ENCODE results near the gene VEGFA. TPM values are rescaled to one million over a fixed set of nuclear protein-coding genes. Genes with fewer than 3 reads are reported as not detected.

Gene VEGFA
- total RNA-seq, 8 experiments from 2014 or later = 19.9 to 266 (median 164) TPM

GRCh38 chr6:43790031-43790430 lies 20.0 kb downstream of the VEGFA start:
- peak in 4 of 8 experiments; percentile 3 to 22 (median 12) for ATAC-seq (replicated peaks in 6 of 8)
- Histone ChIP-seq H3K4me3 (no peak overlapping the region), H3K27ac (no peak overlapping the region), H3K4me1 (replicated peaks in 1 of 2) (peaks cover 13 to 16% of the 10 kb centered on the region in 2 donors)
- WGBS, 10 experiments = 0 to 95% (median 45%) methylated on average over 1 to 5 of the region's 5 CpGs; no CpG with 5 or more reads in 2 of the 10 experiments
- in situ Hi-C loops (cut with MboI; ENCODE audit: low pct_unique_long_range_greater_than_20kb in 2 of 9, low sequenced_read_pairs in 9 of 9, unreplicated experiment in 9 of 9) = no loop called here

DNA sequence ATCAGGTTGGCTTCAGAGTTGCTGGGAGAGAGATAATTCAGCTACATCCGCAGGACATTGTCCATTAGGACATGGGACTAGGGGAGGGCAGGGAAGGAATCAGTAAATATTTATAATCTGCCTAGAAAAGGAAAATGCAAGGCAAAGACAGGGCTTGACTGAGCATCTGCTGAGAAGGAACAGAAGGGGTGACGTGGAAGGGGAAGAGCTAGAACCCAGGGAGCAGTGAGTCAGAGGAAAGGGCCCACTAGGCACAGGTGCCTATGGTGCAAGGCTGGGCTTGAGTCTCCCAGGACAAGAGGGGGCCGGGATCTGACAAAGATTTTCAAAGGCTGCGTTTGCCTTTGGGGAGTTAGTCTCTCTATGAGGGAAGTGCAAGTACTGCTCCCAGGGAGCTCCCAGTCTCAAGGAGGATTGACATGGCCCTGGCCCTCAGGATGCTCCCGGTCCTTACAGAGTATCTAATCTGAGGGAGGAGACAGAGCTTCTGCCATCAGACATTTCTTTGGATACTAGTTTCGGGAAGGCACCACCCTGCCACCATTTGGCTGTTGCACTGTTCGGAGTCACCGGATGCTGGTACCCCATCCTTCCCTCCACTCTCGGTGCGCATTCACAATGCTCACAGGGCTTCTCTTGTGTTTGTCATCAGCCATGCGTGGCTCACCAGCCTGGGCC lies 21.9 kb downstream of the VEGFA start:
- no peak for ATAC-seq (replicated peaks in 6 of 8)
- Histone ChIP-seq H3K4me3 (no peak overlapping the region), H3K4me1 (replicated peaks in 1 of 2) (peaks cover 13 to 17% of the 10 kb centered on the region in 2 donors), H3K27ac (no peak overlapping the region)
- in situ Hi-C loops (cut with MboI; ENCODE audit: low pct_unique_long_range_greater_than_20kb in 2 of 9, low sequenced_read_pairs in 9 of 9, unreplicated experiment in 9 of 9) = no loop called here
- 53 to 100% (median 67%) methylated on average over 1 to 4 of the region's 11 CpGs; no CpG with 5 or more reads in 2 of the 10 experiments for WGBS, 10 experiments

DNA sequence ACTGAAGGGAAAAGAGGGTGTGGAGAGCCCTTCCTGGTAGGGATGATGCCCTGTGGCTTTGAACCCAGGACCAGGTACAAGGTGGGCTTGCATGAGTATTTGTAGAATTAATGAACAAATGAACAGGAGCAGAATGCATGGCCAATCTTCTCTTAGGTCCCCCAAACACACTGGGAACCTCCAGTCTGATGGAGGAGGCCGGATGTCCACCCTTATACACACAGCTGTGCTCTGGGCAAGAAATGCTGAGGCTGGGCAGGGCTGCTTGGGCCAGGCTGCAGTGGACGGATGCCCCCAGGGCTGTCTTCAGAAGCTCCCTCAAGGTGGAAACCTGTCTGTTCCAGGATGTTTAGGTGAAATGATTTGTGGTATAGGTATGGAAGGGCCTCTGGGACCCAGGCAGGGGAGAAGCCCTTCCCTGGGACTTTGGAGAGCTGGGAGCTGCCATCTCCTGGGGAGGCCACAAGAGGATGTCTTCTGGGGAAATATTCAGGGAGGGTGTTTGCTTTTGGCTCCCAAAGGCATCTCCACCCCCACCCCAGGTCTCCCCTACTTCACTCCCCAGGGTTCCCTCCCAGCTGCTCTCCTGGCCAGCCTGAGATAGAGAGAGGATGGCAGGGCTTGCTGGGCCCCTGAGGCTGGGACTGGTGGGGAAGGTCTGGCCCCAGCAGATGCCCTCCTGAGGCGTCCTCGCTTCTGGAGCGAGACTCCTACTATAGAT lies 23.3 kb downstream of the VEGFA start:
- Histone ChIP-seq H3K4me1 (replicated peaks in 1 of 2) (peaks cover 14 to 18% of the 10 kb centered on the region in 2 donors), H3K27ac (peak overlapping the region in 1 of 2 donors; percentile 66), H3K4me3 (no peak overlapping the region)
- ATAC-seq (replicated peaks in 6 of 8) = peak in 1 of 8 experiments; percentile 14
- 67 to 86% (median 83%) methylated on average over 2 to 4 of the region's 5 CpGs; no CpG with 5 or more reads in 7 of the 10 experiments for WGBS, 10 experiments
- in situ Hi-C loops (cut with MboI; ENCODE audit: low pct_unique_long_range_greater_than_20kb in 2 of 9, low sequenced_read_pairs in 9 of 9, unreplicated experiment in 9 of 9) = no loop called here

DNA sequence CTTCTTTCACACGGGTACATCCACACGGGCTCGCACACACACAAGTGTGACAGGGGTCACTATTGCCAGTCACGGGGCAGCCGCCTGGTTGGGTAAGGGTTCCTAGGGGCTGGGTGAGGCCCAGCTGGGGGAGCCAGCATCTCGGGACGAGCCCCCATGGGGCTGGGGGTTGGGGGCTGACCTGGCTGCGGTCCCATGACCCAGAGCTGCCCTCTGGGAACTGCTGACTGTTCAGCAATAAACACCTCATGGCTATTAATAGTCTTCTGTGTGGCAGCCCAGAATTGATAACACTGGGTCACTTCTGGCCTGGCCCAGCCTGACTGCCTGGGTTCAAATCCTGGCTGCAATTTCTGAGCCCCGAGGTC lies 23.8 kb downstream of the VEGFA start:
- in situ Hi-C loops (cut with MboI; ENCODE audit: low pct_unique_long_range_greater_than_20kb in 2 of 9, low sequenced_read_pairs in 9 of 9, unreplicated experiment in 9 of 9) = no loop called here
- ATAC-seq (replicated peaks in 6 of 8) = peak in 3 of 8 experiments; percentile 3 to 18 (median 15)
- 60 to 91% (median 82%) methylated on average over 1 to 5 of the region's 9 CpGs; no CpG with 5 or more reads in 4 of the 10 experiments for WGBS, 10 experiments
- Histone ChIP-seq H3K4me3 (no peak overlapping the region), H3K27ac (peak overlapping the region in 1 of 2 donors; percentile 66), H3K4me1 (replicated peaks in 1 of 2) (peaks cover 19 to 24% of the 10 kb centered on the region in 2 donors)

- no peak overlapping the region for H3K4me3 ChIP-seq
- peaks cover 24 to 32% of the 10 kb centered on the region in 2 donors for H3K4me1 ChIP-seq (replicated peaks in 1 of 2)
- no peak overlapping the region for H3K27ac ChIP-seq
- in situ Hi-C loops (cut with MboI; ENCODE audit: low pct_unique_long_range_greater_than_20kb in 2 of 9, low sequenced_read_pairs in 9 of 9, unreplicated experiment in 9 of 9) = no loop called here
- 80 to 100% methylated on average over 1 to 2 of the region's 8 CpGs; no CpG with 5 or more reads in 8 of the 10 experiments for WGBS, 10 experiments
- no peak for ATAC-seq (replicated peaks in 6 of 8)
Observed at GRCh38 chr6:43795421-43795820, 25.4 kb downstream of the VEGFA start.

DNA sequence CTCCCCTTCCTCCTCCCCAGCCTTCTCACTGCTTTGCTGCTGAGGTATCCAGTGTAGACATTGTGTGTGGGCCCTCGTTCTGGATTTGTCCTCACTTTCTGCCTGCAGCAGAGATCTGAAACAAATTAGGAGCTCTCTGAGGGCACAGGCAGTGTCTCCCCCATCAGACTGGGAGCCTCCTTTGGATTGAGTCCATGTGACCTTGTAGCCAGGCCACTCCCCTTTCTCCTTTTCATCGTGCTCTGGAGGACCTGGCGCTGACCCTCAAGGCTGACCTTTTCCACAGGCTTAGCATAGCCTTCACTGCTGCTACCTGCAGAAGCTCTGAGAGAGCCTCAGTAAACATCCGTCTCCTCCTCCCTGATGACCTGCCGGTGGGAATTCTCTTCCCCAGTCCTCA lies 26.2 kb downstream of the VEGFA start:
- 20 to 66% (median 55%) methylated on average over 1 to 3 of the region's 5 CpGs; no CpG with 5 or more reads in 6 of the 10 experiments for WGBS, 10 experiments
- no peak overlapping the region for H3K27ac ChIP-seq
- peaks cover 24 to 32% of the 10 kb centered on the region in 2 donors for H3K4me1 ChIP-seq (replicated peaks in 1 of 2)
- in situ Hi-C loops (cut with MboI; ENCODE audit: low pct_unique_long_range_greater_than_20kb in 2 of 9, low sequenced_read_pairs in 9 of 9, unreplicated experiment in 9 of 9) = no loop called here
- no peak for ATAC-seq (replicated peaks in 6 of 8)
- H3K4me3 ChIP-seq = no peak overlapping the region

GRCh38 chr6:43796903-43797890 lies 27.2 kb downstream of the VEGFA start:
- H3K27ac ChIP-seq = no peak overlapping the region
- 60 to 95% (median 88%) methylated on average over 1 to 8 of the region's 11 CpGs; no CpG with 5 or more reads in 3 of the 10 experiments for WGBS, 10 experiments
- ATAC-seq (replicated peaks in 6 of 8) = no peak
- in situ Hi-C loops (cut with MboI; ENCODE audit: low pct_unique_long_range_greater_than_20kb in 2 of 9, low sequenced_read_pairs in 9 of 9, unreplicated experiment in 9 of 9) = no loop called here
- peaks cover 24 to 32% of the 10 kb centered on the region in 2 donors for H3K4me1 ChIP-seq (replicated peaks in 1 of 2)
- H3K4me3 ChIP-seq = no peak overlapping the region

GRCh38 chr6:43797919-43798318 lies 27.9 kb downstream of the VEGFA start:
- H3K27ac ChIP-seq = no peak overlapping the region
- no peak for ATAC-seq (replicated peaks in 6 of 8)
- WGBS, 10 experiments = 88 to 100% (median 90%) methylated on average over 2 to 4 of the region's 11 CpGs; no CpG with 5 or more reads in 7 of the 10 experiments
- in situ Hi-C loops (cut with MboI; ENCODE audit: low pct_unique_long_range_greater_than_20kb in 2 of 9, low sequenced_read_pairs in 9 of 9, unreplicated experiment in 9 of 9) = no loop called here
- H3K4me1 ChIP-seq (replicated peaks in 1 of 2) = peaks cover 24 to 32% of the 10 kb centered on the region in 2 donors
- H3K4me3 ChIP-seq = no peak overlapping the region

- 60 to 100% (median 80%) methylated on average over 1 to 4 of the region's 10 CpGs; no CpG with 5 or more reads in 3 of the 10 experiments for WGBS, 10 experiments
- in situ Hi-C loops (cut with MboI; ENCODE audit: low pct_unique_long_range_greater_than_20kb in 2 of 9, low sequenced_read_pairs in 9 of 9, unreplicated experiment in 9 of 9) = no loop called here
- H3K27ac ChIP-seq = peak overlapping the region; percentile 65 to 69
- ATAC-seq (replicated peaks in 6 of 8) = peak; percentile 52 to 98 (median 96)
- no peak overlapping the region for H3K4me3 ChIP-seq
- peaks cover 21 to 28% of the 10 kb centered on the region in 2 donors for H3K4me1 ChIP-seq (replicated peaks in 1 of 2)
Observed at GRCh38 chr6:43798688-43799444, 28.9 kb downstream of the VEGFA start.

DNA sequence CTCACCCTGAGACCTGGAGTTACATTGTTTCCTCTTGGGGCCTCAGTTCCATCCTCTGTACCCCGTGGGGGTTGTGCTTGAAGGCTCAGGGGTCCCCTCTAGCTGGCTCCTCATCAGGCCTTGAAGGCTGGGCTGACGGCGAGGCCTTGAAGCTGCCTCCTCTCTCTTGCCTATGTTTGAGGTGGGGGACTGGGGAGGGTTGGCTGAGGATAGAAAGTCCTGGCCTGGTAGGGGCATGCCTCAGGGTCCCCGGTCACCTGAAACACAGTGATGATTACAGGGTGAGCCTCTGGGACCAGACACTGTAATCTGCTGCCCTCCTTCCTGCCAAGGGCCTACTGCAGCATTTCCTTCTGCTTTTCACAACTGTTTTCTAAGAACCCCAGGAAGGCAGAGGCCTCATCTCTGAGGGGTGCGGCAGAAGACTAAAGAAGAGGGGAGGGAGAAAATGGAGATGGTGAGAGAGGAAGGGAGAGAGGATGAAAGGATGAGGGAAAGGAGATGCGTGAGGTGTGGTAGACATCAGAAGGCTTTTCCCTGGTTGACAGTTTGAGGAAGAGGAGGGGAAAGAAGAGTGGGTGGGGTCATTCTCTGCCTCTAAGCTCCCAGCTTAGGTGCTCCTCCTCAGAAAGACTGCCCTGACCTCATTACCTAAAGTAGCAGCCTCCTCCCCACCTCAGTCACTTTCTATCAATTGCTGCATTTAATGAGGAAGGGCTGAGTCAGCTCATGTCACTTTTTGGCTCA lies 29.7 kb downstream of the VEGFA start:
- Histone ChIP-seq H3K27ac (peak overlapping the region in 1 of 2 donors; percentile 69), H3K4me1 (replicated peaks in 1 of 2) (peaks cover 12 to 19% of the 10 kb centered on the region in 2 donors), H3K4me3 (no peak overlapping the region)
- WGBS, 10 experiments = 0 to 100% (median 80%) methylated on average over 1 to 4 of the region's 6 CpGs; no CpG with 5 or more reads in 1 of the 10 experiments
- ATAC-seq (replicated peaks in 6 of 8) = no peak
- in situ Hi-C loops (cut with MboI; ENCODE audit: low pct_unique_long_range_greater_than_20kb in 2 of 9, low sequenced_read_pairs in 9 of 9, unreplicated experiment in 9 of 9) = no loop called here

DNA sequence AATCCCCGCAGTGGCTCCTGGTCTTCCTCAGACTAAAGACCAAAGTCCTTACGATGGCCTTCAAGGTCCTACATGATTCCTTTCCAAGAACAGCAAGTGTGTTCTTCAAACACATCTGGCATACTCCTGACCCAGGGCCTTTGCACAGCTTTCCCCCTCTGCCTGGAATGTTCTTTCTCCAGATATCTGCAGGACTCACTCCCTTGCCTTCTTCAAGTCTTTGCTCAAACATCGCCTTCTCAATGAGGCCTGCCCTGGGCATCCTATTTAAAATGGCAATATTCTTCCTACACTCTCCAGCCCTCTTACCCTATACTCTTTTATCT lies 30.2 kb downstream of the VEGFA start:
- WGBS, 10 experiments = 67 to 100% (median 93%) methylated on average over 1 to 3 of the region's 3 CpGs; no CpG with 5 or more reads in 1 of the 10 experiments
- Histone ChIP-seq H3K4me1 (replicated peaks in 1 of 2) (peaks cover 10 to 15% of the 10 kb centered on the region in 2 donors), H3K27ac (no peak overlapping the region), H3K4me3 (no peak overlapping the region)
- in situ Hi-C loops (cut with MboI; ENCODE audit: low pct_unique_long_range_greater_than_20kb in 2 of 9, low sequenced_read_pairs in 9 of 9, unreplicated experiment in 9 of 9) = no loop called here
- ATAC-seq (replicated peaks in 6 of 8) = no peak

Measured in motor neuron (in vitro differentiated cells).